NT2/D1 (cell line): ENCODE data around the gene ARHGEF4.

ENCODE experiments used
- SUZ12 ChIP-seq: IDR thresholded peaks from 2 replicates; pipeline ENCODE4 v1.6.1; 2011; ENCODE audit not compliant: insufficient read length, insufficient read depth; ENCODE audit errors: extremely low read depth
- ZNF274 ChIP-seq: IDR thresholded peaks from 2 replicates; pipeline ENCODE4 v1.6.1; 2011; ENCODE audit warnings: mild to moderate bottlenecking, low read depth, low read length

- TF ChIP-seq SUZ12 (no peak), ZNF274 (no peak)
Measured at GRCh38 chr2:130936451-130936850, 99.7 kb downstream of the ARHGEF4 start.
